ENCODE measurements around the gene TNFSF13.

The TNFSF13 gene, protein sequence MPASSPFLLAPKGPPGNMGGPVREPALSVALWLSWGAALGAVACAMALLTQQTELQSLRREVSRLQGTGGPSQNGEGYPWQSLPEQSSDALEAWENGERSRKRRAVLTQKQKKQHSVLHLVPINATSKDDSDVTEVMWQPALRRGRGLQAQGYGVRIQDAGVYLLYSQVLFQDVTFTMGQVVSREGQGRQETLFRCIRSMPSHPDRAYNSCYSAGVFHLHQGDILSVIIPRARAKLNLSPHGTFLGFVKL

DNA sequence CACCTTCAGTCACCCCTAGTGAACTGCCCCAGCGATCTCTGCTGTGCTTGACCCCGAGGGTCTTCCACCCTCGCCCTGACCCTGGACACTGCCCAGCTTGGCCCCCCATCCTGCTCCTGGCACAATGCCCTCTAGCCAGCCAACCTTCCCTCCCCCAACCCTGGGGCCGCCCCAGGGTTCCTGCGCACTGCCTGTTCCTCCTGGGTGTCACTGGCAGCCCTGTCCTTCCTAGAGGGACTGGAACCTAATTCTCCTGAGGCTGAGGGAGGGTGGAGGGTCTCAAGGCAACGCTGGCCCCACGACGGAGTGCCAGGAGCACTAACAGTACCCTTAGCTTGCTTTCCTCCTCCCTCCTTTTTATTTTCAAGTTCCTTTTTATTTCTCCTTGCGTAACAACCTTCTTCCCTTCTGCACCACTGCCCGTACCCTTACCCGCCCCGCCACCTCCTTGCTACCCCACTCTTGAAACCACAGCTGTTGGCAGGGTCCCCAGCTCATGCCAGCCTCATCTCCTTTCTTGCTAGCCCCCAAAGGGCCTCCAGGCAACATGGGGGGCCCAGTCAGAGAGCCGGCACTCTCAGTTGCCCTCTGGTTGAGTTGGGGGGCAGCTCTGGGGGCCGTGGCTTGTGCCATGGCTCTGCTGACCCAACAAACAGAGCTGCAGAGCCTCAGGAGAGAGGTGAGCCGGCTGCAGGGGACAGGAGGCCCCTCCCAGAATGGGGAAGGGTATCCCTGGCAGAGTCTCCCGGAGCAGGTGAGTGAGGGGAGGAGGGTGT, at the start of gene TNFSF13:
Gene TNFSF13 (plus strand): TSS at position 207 of the 776 bp plus-strand sequence. CDS start 290 bp downstream, at position 497.
- DNase-seq: no peak

DNA sequence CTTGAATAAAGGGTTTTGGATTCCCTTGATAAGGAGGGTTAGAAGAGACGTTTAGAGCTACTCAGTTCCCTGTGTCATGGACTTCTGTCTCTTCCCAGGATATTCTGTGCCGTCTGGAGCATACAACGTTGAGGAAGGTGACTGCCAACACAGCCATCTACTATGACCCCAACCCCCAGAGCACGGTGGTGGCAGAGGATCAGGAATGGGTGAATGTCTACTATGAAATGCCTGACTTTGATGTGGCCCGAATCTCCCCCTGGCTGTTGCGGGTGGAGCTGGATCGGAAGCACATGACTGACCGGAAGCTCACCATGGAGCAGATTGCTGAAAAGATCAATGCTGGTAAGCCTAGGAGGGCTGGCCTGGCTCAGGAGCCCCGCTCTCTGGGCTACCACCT, 49.7 kb upstream of the TNFSF13 start:
- DNase-seq: no peak

DNA sequence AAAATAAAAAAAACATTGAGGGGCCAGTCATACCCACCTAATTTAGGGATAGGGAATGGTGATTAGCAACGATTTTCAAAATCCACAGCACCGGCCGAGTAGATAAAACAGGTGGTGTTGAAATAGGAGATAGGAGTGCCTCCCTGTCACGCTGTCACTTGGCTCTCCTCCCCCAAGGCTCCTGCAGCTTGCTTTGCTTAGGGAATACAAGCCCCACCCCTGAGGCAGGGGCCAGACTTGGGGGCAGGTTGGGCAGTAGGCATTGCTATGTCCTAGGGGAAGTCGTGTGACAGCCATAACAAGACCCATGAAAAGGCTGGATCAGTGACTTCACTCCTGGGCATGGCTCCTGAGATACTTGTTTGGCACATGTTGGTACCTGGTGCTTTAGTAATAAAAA, 48.6 kb upstream of the TNFSF13 start:
- DNase-seq: no peak

DNA sequence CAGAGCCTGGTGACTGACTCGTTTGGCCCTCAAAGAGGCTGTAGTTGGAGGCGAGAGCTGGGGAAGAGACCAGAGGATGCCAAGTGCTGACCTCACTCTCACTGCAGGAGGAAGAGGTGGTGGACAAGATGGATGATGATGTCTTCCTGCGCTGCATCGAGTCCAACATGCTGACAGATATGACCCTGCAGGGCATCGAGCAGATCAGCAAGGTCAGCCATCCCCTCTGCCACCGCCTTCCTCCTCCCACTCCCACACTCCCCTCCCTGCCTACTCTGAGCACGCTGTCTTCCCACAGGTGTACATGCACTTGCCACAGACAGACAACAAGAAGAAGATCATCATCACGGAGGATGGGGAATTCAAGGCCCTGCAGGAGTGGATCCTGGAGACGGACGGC, 47.4 kb upstream of the TNFSF13 start:
- no peak for DNase-seq

DNA sequence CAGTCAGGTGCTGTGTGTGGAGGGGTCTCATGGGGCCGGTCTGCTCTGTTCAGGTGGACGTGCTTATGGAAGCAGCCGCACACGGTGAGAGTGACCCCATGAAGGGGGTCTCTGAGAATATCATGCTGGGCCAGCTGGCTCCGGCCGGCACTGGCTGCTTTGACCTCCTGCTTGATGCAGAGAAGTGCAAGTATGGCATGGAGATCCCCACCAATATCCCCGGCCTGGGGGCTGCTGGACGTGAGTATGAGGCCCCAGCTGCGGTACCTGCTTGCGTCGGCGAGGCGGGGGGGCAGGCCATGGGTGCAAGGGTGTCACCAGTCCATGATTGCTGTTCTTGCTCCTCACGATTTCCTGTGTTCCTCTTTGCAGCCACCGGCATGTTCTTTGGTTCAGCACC, 46.4 kb upstream of the TNFSF13 start:
- DNase-seq: no peak

DNA sequence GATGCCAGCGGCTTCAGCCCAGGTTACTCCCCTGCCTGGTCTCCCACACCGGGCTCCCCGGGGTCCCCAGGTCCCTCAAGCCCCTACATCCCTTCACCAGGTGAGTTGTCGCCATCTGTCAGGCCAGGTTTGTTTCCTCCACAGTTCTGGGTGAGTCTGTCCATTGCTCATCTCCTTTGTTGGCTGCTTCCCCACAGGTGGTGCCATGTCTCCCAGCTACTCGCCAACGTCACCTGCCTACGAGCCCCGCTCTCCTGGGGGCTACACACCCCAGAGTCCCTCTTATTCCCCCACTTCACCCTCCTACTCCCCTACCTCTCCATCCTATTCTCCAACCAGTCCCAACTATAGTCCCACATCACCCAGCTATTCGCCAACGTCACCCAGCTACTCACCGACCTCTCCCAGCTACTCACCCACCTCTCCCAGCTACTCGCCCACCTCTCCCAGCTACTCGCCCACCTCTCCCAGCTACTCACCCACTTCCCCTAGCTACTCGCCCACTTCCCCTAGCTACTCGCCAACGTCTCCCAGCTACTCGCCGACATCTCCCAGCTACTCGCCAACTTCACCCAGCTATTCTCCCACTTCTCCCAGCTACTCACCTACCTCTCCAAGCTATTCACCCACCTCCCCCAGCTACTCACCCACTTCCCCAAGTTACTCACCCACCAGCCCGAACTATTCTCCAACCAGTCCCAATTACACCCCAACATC, 45.6 kb upstream of the TNFSF13 start:
- no peak for DNase-seq

DNA sequence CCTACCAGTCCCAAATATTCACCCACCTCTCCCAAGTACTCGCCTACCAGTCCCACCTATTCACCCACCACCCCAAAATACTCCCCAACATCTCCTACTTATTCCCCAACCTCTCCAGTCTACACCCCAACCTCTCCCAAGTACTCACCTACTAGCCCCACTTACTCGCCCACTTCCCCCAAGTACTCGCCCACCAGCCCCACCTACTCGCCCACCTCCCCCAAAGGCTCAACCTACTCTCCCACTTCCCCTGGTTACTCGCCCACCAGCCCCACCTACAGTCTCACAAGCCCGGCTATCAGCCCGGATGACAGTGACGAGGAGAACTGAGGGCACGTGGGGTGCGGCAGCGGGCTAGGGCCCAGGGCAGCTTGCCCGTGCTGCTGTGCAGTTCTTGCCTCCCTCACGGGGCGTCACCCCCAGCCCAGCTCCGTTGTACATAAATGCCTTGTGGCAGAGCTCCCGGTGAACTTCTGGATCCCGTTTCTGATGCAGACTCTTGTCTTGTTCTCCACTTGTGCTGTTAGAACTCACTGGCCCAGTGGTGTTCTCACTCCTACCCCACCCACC, 44.6 kb upstream of the TNFSF13 start:
- peak in 1 of 2 experiments; percentile 34 for DNase-seq

DNA sequence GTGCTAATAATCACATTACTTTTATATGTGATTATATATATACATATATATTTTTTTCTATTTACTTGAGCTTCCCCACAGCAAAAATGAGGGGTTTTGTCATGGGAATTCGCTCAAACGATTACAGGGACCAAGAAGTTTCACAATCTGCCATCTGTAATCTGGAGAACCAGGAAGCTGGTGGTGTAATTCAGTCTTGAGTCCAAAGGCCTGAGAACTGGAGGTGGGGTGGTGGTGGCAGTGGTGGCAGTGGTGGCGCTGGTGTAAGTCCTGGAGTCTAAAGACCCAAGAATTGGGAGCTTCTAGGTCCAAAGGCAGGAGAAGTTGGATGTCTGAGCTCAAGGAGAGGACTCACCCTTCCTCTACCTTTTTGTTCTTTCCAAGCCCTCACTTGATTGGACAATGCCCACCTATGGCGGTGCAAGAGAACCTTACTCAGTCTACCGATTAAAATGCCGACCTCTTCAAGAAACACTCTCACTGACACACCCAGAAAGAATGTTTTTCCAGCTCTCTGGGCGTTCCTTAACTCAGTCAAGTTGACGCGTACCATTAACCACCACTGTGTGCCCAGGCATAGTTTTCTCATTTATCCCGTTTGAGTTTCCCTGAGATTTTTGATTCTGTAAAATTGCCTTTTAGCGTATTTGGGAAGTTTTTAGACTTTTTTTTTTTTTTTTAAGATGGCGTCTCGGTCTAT, 42.5 kb upstream of the TNFSF13 start:
- no peak for DNase-seq

DNA sequence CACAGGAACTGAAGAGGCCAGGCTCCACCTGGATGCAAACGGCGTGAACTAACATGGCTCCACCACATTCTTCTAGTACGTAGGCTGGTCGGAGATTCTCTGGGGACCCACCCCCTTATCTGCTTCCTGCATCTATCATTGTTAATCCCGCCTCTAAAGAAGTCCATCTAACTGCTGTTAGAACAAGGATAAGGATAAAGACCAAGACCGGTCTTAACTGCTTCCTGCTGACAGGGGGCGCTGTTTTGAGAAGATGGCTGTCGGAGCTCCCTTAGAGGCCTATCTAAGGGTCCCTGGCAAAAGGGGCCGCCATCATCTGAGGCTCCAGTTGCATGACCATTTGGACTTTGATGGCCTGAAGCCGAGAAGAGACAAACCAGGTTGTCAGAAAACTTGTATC, 35.5 kb upstream of the TNFSF13 start:
- DNase-seq: peak; percentile 24 to 30

DNA sequence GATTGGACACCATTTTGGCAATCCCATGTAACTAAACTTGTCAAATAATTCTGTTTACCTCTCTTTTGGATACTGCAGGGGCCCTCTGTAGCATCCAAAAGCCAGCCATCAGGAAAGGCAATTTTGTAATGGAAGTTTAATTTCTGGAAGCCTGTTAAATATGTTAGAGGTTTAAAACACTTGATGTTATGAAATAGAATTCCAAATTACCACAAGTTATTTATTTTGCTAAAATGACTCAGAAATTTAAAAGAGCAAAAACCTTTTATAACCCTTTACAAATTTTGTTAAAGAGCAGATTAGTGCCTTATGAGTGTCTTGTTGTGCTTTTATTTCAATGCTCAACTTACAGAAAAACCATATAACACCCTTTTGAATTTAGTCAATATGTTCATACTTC, 29.7 kb upstream of the TNFSF13 start:
- no peak for DNase-seq

DNA sequence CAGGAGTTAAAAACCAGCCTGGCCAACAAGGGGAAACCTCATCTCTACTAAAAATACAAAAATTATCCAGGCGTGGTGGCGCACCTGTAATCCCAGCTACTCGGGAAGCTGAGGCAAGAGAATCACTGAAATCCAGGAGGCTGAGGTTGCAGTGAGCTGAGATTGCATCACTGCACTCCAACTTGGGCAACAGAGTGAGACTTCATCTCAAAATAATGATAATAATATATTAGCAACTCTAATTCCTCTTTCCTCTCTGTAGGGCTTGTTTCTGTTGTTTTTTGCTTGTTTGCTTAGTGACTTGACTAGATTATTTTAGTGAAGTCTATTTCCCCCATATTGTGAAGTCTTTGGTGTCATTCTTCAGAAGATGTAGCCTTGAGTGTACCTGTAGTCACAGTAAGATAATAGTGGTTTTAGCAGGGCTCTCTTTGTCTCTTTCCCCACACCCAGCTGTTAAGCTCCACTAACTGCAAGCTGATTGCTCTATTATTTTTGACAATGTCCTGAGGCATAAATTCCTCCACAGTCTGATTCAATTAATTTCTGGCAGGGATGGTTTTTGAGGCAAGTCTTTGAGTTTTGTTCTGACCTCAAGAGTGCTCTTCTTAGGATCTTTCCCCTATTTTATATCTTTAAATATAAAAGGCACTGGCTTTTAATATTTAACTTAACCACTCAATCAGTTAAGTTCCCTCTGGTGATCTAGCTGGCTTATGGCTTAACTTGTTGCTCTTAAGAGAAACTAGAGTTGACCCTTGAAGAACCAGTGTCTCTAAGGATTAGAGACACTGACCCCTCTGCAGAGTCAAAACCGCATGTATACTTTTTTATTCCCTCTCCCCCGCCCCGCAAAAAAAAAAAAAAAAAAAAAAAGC, 28.3 kb upstream of the TNFSF13 start:
- no peak for DNase-seq

DNA sequence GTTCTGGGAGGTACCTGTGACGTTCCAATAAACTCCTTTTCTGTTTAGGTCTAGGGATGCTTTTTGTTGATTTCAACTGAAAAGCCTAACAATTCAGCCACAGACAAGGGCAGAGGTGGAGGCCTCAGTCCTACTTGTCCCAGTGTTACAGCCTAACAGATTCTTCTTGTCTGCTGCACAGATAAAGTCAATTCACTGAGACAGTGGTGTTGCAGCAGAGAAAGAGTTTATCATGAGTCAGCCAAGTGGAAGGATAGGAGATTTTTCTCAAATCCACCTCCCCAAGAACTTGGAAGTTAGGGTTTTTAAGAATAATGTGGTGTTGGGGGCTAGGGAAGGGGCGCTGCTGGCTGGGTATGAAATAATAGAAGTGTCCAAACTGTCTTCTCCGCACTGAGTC, 20.5 kb upstream of the TNFSF13 start:
- no peak for DNase-seq

DNA sequence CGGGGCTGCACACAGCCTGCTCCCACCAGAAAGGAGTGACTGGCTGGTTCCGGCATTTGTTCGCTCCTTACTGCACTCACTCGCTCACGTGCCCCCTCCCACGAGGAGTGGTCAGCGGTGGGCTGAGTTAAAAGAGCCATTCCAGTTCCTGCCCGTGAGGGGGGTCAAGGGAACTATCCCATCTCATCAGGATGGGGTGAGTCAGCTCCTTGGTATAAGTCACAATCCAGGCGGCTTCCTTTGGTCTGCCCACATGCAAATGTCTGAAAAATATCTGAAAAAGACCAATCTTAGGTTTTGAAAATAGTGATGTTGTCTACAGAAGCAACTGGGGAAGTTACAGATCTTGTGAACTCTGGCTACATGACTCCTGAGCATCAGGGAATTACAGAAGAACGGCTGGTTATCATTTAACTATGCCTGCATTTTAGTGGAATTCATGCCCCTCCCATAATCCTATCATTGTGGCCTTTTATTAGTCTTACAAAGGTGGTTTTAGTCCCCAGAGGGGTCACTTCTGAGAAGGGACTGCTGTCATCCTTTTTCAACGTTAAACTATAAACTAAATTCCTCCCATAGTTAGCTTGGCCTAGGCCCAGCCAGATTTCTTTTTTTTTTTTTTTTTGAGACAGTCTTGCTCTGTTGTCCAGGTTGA, 19.5 kb upstream of the TNFSF13 start:
- no peak for DNase-seq

DNA sequence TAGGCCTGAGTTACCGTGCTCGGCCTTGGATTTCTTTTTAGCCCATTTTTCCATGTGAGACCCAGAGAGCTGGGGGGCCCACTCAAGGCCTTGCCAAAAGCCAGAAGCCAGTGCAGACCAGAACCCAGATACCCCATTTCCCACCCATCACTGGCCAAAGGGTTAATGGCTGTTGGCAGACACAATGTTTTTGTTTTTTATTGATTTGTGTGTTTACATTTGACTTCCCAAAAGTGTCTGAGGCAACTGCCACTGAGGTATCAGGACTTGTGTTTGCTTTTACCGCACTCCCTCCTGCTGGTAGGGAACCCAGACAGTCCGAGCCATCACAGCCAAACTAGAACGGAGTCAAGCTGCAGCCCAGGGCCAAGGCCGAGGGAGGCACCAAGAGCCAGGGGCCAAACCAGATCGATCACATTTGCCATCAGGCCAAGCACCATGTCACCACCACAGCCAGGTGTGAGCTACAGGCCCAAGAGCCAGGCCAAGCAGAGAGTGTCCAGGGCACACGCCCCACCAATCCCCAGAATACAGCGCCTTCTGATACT, 17.4 kb upstream of the TNFSF13 start:
- DNase-seq: no peak

DNA sequence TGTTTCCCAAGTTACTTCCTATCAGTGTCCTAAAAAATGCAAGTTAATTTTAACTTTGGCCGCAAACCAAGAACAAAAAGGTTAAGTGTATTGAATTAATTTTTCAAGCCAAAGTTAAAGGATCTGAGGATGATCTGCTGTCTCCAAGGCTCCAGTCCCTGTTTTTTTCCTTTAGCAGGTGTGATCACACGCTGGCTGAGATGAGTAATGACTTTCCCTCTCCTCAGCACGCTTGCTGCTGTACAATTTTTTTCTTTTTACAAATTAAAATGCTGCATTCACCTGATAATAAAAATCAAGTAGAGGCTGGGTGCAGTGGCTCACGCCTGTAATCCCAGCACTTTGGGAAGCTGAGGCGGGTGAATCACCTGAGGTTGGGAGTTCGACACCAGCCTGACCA, 13.6 kb upstream of the TNFSF13 start:
- no peak for DNase-seq

DNA sequence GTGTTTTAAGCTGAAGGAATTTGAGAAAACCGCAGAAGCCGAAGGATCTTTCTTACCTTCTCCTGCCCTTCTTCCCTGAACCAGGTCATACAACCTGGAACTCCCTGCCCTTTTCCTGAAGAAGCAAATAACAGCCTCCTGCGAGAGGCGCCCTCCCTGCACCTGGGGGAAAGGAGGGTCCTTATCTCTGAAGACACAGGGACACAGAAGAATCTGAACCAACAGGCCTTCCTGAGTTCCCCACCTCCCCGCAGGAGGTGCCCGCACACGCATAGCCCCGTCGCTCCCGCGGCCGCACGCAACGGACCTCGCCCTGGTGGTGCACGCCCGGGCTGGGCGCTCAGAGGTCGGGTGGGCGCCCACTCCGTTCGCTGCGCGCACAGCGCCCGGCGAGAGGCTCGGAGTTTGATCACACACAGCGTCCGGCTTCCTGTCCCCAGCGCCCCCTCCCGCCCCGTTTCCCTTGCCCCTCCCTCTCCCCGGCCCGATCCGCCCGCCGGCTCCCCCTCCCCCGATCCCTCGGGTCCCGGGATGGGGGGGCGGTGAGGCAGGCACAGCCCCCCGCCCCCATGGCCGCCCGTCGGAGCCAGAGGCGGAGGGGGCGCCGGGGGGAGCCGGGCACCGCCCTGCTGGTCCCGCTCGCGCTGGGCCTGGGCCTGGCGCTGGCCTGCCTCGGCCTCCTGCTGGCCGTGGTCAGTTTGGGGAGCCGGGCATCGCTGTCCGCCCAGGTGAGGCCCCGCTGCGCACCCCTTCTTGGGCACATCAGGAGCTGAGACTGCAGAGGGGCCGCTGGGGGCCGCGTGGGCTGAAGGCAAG, 9.8 kb upstream of the TNFSF13 start, which contains the start of gene TNFSF12:
Gene TNFSF12 (plus strand): TSS at position 474 of the 816 bp plus-strand sequence. CDS start 96 bp downstream, at position 570.
- DNase-seq: peak; percentile 37 to 52

DNA sequence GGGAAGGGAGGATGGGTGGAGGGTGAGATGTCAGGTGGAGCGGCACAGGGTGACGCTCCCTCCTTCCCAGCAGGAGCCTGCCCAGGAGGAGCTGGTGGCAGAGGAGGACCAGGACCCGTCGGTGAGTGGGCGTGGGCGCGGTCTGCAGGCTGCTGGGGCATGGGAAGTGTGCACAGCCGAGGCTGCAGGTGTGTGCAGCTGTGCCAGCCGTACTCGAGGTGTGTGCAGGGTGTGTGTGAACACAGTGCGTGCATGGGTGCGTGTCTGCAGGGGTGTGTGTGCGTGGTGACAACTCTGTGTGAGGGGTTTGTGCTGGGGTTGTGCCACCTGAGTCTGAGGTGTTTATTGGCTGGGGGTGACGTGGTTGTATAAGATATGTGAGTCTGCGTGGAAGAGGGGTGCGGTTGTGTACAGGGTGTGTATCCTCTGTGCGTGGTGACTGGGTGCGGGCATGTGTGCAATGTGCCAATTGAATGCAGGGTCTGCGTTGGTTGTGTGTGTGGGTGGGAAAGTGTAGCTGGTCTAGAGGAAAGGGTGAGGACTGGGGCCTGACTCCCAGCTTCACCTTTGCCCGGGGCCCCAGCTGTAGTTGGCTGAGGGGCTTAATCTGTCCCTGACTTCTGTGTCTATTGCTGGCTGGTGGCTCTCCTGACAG, 9.0 kb upstream of the TNFSF13 start:
- peak in 1 of 2 experiments; percentile 47 for DNase-seq

DNA sequence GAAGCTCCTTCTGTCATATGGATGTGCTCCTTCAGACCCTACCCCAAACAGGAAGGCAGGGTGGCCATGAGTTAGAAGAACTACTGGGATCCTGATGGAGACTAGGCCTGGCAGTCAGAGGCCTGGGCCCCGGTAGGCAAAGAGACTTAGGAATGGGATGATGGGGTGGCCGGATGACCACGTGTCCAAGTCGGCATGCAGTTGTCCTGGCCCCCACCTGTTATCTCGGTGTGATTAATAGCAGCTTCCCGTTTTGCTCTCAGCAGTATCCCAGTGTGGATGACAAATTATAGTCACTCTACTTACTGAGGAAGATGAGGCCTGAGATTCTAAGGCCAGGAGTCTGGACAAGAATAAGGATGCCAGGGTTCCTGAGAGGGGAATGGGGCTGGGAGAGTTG, 8.2 kb upstream of the TNFSF13 start:
- no peak for DNase-seq

DNA sequence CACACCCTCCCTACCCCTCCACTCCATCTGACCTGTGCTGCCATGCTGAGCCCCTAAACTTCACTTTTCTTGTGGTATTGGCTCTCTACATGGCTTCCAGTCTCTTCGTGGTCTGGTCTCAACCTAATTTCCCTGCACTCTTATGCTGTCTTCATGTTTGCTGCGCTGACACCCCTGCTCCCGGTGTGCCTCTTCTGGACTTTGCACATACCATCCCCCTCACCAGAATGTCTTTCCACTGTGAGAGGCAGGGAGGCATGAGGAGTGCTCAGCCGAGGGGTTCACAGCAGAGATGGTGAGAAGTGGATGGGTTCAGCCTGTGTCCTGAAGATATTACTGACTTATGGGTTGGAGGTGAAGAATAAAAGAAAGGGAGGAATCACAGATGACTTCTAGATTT, 7.2 kb upstream of the TNFSF13 start:
- no peak for DNase-seq

All from stimulated activated CD4-positive, alpha-beta T cell treated with anti-CD3 and anti-CD28 coated beads, Interleukin-4, amount 100 ng/mL, for 4 hours (primary cell).